Endometrial microvascular endothelial cells (primary cell): ENCODE data around the gene GNGT2. TPM values are rescaled to one million over a fixed set of nuclear protein-coding genes. Genes with fewer than 3 reads are reported as not detected.

Source experiments
- in situ Hi-C: cut with HindIII; loops from 2 replicates; pipeline ENCODE4 v1.10.0; 2017; ENCODE audit warnings: low sequenced_read_pairs, low pct_unique_long_range_greater_than_20kb; ENCODE audit errors: inconsistent ontology term
- total RNA-seq: library from RNA; depleted of rRNA; stranded (reverse); fragments of >200 nt; gene quantifications from one replicate; pipeline ENCODE4 v1.2.3, GENCODE V29; 2015; ENCODE audit errors: inconsistent ontology term

The GNGT2 gene
- total RNA-seq, 1 donor from 2014 or later: 5.4 TPM

DNA sequence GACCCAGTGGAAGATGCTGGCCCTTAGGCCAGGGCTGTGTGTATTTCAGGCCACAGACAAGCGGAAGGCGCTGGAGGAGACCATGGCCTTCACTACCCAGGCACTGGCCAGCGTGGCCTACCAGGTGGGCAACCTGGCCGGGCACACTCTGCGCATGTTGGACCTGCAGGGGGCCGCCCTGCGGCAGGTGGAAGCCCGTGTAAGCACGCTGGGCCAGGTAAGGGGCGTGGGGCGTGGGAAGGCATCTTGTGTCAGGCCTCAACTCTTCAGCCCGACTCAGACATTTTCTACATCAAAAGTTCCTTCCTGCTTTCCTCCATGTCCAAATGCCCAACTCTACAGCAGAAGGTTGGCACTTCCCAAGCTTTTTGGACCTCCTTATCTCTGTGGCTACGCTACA lies 6.1 kb upstream of the GNGT2 start:
- in situ Hi-C loops: no loop called here

GRCh38 chr17:49214676-49215360 lies 4.4 kb upstream of the GNGT2 start:
- in situ Hi-C loops: no loop called here

DNA sequence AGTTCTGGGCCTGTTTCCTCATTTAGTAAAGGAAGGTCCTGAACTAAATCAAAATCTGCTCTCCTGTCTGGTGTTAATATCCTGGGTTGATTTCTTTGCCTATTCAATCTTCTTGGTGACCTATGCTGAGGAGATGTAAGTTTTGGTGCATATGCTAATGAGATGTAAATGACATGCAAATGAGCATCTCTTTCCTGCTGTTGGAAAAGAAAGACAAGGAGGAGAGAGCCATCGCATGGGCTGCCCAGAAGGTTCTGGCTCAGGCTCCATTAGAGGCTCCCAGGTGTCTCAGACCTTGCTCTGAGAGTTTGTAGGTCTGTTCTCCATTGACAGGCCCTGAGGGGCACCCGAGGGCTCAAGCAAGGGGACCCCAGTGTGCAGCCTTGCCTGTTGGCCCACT lies 3.5 kb upstream of the GNGT2 start:
- in situ Hi-C loops: no loop called here

- in situ Hi-C loops: no loop called here
Measured at GRCh38 chr17:49213399-49213798, 3.0 kb upstream of the GNGT2 start.

- in situ Hi-C loops: no loop called here
Measured at GRCh38 chr17:49209061-49209571, 1.3 kb downstream of the GNGT2 start.

- in situ Hi-C loops: no loop called here
Measured at GRCh38 chr17:49204516-49204915, 5.9 kb downstream of the GNGT2 start.

GRCh38 chr17:49203796-49204195 lies 6.6 kb downstream of the GNGT2 start:
- in situ Hi-C loops: no loop called here

- in situ Hi-C loops: no loop called here
Measured at GRCh38 chr17:49201481-49201927, 8.9 kb downstream of the GNGT2 start.

GRCh38 chr17:49200423-49201083 lies 9.8 kb downstream of the GNGT2 start:
- in situ Hi-C loops: no loop called here

- in situ Hi-C loops: no loop called here
Measured at GRCh38 chr17:49198211-49198610, 12.2 kb downstream of the GNGT2 start.

DNA sequence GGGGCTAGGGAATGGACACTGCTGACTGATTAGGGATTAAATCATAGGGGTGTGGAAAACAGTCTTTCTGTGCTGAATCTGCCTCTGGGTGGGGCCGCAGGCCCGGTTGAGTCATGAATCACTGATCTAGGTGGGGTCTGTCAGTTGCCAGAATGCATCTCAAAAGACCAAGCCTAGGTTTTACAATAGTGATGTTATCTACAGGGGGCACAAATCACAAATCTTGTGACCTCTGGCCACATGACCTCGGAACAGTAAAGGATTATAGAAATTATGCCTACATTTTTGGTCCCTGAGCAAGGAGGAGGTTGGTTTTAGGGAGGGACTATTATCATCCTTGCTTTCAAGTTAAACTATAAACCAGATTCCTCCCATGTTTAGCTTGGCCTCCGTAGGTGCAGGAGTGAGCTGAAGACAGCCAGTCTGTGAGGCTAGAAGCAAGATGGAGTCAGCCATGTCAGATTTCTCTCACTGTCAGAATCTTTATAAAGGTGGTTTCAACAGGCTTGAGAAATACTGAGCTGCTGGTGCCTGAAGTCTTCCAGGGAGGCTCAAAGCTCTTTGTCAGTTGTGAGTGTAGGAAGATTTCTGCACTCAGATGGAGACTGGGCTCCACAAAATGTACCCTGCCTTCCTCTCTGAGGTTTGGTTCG lies 12.9 kb downstream of the GNGT2 start:
- in situ Hi-C loops: no loop called here

GRCh38 chr17:49196520-49196919 lies 13.9 kb downstream of the GNGT2 start:
- in situ Hi-C loops: no loop called here

DNA sequence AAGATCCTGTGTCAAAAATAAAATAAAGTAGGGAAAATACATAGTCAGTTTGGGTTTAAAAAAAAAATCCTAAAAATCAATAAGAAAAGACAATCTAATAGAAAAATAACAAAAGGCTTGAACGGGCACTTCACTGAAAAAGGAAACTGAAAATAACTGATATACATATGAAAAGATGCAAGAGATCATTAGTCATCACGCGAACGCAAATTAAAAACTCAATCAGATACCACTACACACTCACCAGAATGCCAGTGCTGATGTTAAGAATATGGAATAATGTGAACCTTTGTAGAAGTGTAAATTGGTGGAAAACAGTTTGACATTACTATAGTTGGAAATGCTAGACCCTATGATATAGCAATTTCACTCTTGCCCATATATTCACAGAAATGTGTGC lies 14.6 kb downstream of the GNGT2 start:
- in situ Hi-C loops: no loop called here

DNA sequence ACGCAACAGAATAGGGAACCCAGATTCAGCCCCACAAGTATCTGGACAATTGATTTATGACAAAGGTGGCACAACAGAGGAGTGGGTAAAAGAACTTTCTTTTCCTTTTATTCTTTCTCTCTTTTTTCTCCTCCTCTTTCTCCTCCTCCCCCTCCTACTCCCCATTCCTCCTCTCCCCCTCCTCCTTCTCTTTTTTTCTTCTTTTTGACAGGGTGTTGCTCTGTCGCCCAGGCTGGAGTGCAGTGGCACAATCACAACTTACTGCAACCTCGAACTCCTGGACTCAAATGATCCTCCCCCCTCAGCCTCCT lies 16.1 kb downstream of the GNGT2 start:
- in situ Hi-C loops: no loop called here

GRCh38 chr17:49193513-49194296 lies 16.7 kb downstream of the GNGT2 start:
- in situ Hi-C loops: no loop called here

GRCh38 chr17:49191917-49192741 lies 18.2 kb downstream of the GNGT2 start:
- in situ Hi-C loops: no loop called here

DNA sequence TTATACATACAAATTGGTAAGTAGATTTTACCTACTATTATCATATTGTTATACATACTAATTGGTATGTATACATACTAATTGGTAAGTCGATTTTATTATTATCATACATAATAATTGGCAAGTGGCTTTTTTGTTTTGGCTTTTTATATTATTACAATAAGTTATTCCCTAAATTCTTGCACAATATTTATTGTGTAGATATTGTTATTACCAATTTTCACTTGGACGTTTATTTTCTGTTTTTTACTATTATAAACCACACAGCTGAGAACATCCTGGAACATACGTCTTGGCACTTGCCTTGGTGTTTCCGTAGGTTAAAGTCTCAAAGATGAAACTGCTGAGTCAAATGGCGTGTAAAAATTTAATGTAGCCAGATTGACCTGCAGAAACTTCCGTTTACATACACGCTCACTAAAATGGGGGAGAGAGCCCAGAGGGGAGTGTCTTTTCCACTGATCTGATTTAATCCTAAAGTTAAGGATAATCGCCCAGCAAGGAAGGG lies 18.9 kb downstream of the GNGT2 start:
- in situ Hi-C loops: no loop called here

DNA sequence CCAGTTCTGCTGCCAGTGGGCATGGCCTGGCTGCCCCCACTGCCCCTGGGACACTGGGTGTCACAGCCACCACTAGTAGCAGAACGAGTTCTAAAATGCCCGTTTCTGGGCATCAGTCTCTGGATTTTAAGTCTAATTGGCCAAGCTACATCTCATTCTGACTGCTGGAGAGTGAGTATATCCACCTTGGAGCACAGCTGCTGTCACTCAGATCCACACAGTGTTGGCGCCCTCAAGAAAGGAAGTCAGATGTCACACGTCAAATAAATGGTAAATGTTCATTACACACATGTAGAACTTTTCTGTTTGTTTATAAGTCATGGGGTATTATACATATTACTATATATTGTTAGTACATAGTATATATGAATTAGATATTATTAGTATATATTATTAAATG lies 19.4 kb downstream of the GNGT2 start:
- in situ Hi-C loops: no loop called here
